Mucosa of stomach (tissue), 1 donor: ENCODE data around the gene TTC27.

Experiments
- H3K27me3 ChIP-seq: one replicate; pipeline ENCODE4 v1.7.0; 2013; ENCODE audit warnings: mild to moderate bottlenecking, low read length; ENCODE audit not compliant: control insufficient read depth, insufficient read depth
- H3K36me3 ChIP-seq: one replicate; pipeline ENCODE4 v1.7.0; 2013; ENCODE audit warnings: low read length; ENCODE audit not compliant: control insufficient read depth, insufficient read depth
- H3K4me1 ChIP-seq: one replicate; pipeline ENCODE4 v1.7.0; 2013; ENCODE audit warnings: mild to moderate bottlenecking, low read length; ENCODE audit not compliant: control insufficient read depth, insufficient read depth
- H3K4me3 ChIP-seq: one replicate; pipeline ENCODE4 v1.7.0; 2013; ENCODE audit warnings: low read length
- H3K9ac ChIP-seq: one replicate; pipeline ENCODE4 v1.7.0; 2013; ENCODE audit warnings: mild to moderate bottlenecking, low read length, moderate library complexity
- H3K9me3 ChIP-seq: one replicate; pipeline ENCODE4 v1.7.0; 2013; ENCODE audit warnings: mild to moderate bottlenecking, low read length, moderate library complexity; ENCODE audit not compliant: control insufficient read depth
- donor health status: Pancreatic carcinoma.

Gene TTC27

GRCh38 chr2:32772638-32773447 is 145.0 kb downstream of the TTC27 start:
- Histone ChIP-seq H3K4me1 (no peaks in the 10 kb centered on the region), H3K36me3 (no peaks in the 10 kb centered on the region), H3K27me3 (no peaks in the 10 kb centered on the region), H3K4me3 (no peak overlapping the region), H3K9ac (no peak overlapping the region), H3K9me3 (no peaks in the 10 kb centered on the region)

- Histone ChIP-seq H3K36me3 (no peaks in the 10 kb centered on the region), H3K27me3 (no peaks in the 10 kb centered on the region), H3K9me3 (no peaks in the 10 kb centered on the region), H3K9ac (no peak overlapping the region), H3K4me3 (no peak overlapping the region), H3K4me1 (no peaks in the 10 kb centered on the region)
Measured at GRCh38 chr2:32773448-32773808, 145.6 kb downstream of the TTC27 start.

- H3K36me3 ChIP-seq: no peaks in the 10 kb centered on the region
- no peaks in the 10 kb centered on the region for H3K27me3 ChIP-seq
- H3K9me3 ChIP-seq: no peaks in the 10 kb centered on the region
- H3K4me1 ChIP-seq: no peaks in the 10 kb centered on the region
- H3K4me3 ChIP-seq: no peak overlapping the region
- H3K9ac ChIP-seq: no peak overlapping the region
Measured at GRCh38 chr2:32775954-32776353, 148.1 kb downstream of the TTC27 start.

- H3K4me3 ChIP-seq: no peak overlapping the region
Measured at GRCh38 chr2:32777714-32778113, 149.9 kb downstream of the TTC27 start.

GRCh38 chr2:32780961-32781360 is 153.1 kb downstream of the TTC27 start:
- Histone ChIP-seq H3K27me3 (no peaks in the 10 kb centered on the region), H3K36me3 (no peaks in the 10 kb centered on the region), H3K4me1 (no peaks in the 10 kb centered on the region), H3K9ac (no peak overlapping the region), H3K4me3 (no peak overlapping the region), H3K9me3 (no peaks in the 10 kb centered on the region)

More at GRCh38 chr2:32777714-32778113, 149.9 kb downstream of the TTC27 start:
- H3K9me3 ChIP-seq: no peaks in the 10 kb centered on the region
- H3K27me3 ChIP-seq: no peaks in the 10 kb centered on the region
- H3K9ac ChIP-seq: no peak overlapping the region
- H3K4me1 ChIP-seq: no peaks in the 10 kb centered on the region
- H3K36me3 ChIP-seq: no peaks in the 10 kb centered on the region

- no peak overlapping the region for H3K4me3 ChIP-seq
- H3K9me3 ChIP-seq: no peaks in the 10 kb centered on the region
- no peak overlapping the region for H3K9ac ChIP-seq
- no peaks in the 10 kb centered on the region for H3K27me3 ChIP-seq
- H3K4me1 ChIP-seq: no peaks in the 10 kb centered on the region
- no peaks in the 10 kb centered on the region for H3K36me3 ChIP-seq
Measured at GRCh38 chr2:32783469-32783868, 155.6 kb downstream of the TTC27 start.

GRCh38 chr2:32783933-32784332 is 156.1 kb downstream of the TTC27 start:
- no peaks in the 10 kb centered on the region for H3K9me3 ChIP-seq
- H3K4me3 ChIP-seq: no peak overlapping the region
- no peaks in the 10 kb centered on the region for H3K36me3 ChIP-seq
- H3K27me3 ChIP-seq: no peaks in the 10 kb centered on the region
- no peak overlapping the region for H3K9ac ChIP-seq
- H3K4me1 ChIP-seq: no peaks in the 10 kb centered on the region

- Histone ChIP-seq H3K4me1 (peaks cover 2% of the 10 kb centered on the region), H3K4me3 (no peak overlapping the region), H3K9me3 (no peaks in the 10 kb centered on the region), H3K9ac (no peak overlapping the region), H3K27me3 (no peaks in the 10 kb centered on the region), H3K36me3 (no peaks in the 10 kb centered on the region)
Measured at GRCh38 chr2:32787207-32787606, 159.4 kb downstream of the TTC27 start.

- no peaks in the 10 kb centered on the region for H3K36me3 ChIP-seq
- H3K27me3 ChIP-seq: no peaks in the 10 kb centered on the region
Measured at GRCh38 chr2:32788114-32788513, 160.3 kb downstream of the TTC27 start.

GRCh38 chr2:32792416-32792815 is 164.6 kb downstream of the TTC27 start:
- H3K27me3 ChIP-seq: no peaks in the 10 kb centered on the region
- no peaks in the 10 kb centered on the region for H3K9me3 ChIP-seq
- no peak overlapping the region for H3K4me3 ChIP-seq
- peaks cover 7% of the 10 kb centered on the region for H3K4me1 ChIP-seq
- no peaks in the 10 kb centered on the region for H3K36me3 ChIP-seq
- no peak overlapping the region for H3K9ac ChIP-seq

More at GRCh38 chr2:32788114-32788513, 160.3 kb downstream of the TTC27 start:
- no peak overlapping the region for H3K4me3 ChIP-seq
- H3K9ac ChIP-seq: no peak overlapping the region
- H3K4me1 ChIP-seq: peaks cover 7% of the 10 kb centered on the region
- no peaks in the 10 kb centered on the region for H3K9me3 ChIP-seq

- H3K4me3 ChIP-seq: no peak overlapping the region
- H3K4me1 ChIP-seq: no peaks in the 10 kb centered on the region
- no peaks in the 10 kb centered on the region for H3K9me3 ChIP-seq
- H3K36me3 ChIP-seq: no peaks in the 10 kb centered on the region
- no peaks in the 10 kb centered on the region for H3K27me3 ChIP-seq
- H3K9ac ChIP-seq: no peak overlapping the region
Measured at GRCh38 chr2:32798829-32799228, 171.0 kb downstream of the TTC27 start.

GRCh38 chr2:32801741-32802140 is 173.9 kb downstream of the TTC27 start:
- Histone ChIP-seq H3K4me3 (no peak overlapping the region), H3K36me3 (no peaks in the 10 kb centered on the region), H3K27me3 (no peaks in the 10 kb centered on the region), H3K9ac (no peak overlapping the region), H3K9me3 (no peaks in the 10 kb centered on the region), H3K4me1 (peaks cover 15% of the 10 kb centered on the region)

GRCh38 chr2:32802877-32803276 is 175.0 kb downstream of the TTC27 start:
- peaks cover 15% of the 10 kb centered on the region for H3K4me1 ChIP-seq
- no peak overlapping the region for H3K4me3 ChIP-seq
- no peaks in the 10 kb centered on the region for H3K9me3 ChIP-seq
- no peaks in the 10 kb centered on the region for H3K36me3 ChIP-seq
- no peak overlapping the region for H3K9ac ChIP-seq
- H3K27me3 ChIP-seq: no peaks in the 10 kb centered on the region
